SK-N-MC (cell line): ENCODE measurements around the gene CDAN1.

ENCODE experiments used
- EZH2 ChIP-seq: fragments of 200-600 bp; sonication (generic); IDR thresholded peaks from one replicate; pipeline ENCODE4 v1.6.1; 2017; ENCODE audit warnings: antibody characterized with exemption
- POLR2AphosphoS5 ChIP-seq: IDR thresholded peaks from 2 replicates; pipeline ENCODE4 v1.6.1; 2012; ENCODE audit warnings: mild to moderate bottlenecking, low read depth, low read length, borderline replicate concordance

DNA sequence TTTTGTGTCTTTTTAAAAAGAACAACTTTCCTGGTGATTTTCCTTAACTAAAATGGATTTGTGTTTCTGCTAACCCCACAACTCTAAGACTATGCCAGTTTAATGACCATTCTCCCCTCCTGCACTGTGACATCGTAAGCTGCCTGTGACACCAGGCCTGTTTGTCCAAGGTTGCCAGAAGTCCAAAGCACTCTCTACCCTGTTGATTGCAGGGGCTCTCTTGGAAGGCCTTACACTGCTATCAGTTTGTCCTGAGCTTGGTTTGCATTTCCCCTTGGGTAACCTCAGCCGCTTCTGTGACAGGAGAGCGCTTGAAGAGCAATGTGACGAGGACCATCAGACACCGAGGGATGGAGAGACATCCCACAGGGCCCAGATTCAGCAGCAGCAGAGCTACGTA is 55.8 kb downstream of the CDAN1 start:
- TF ChIP-seq POLR2AphosphoS5 (no peak), EZH2 (no peak)
